ENCODE data around the gene TMED1. TPM values are rescaled to one million over a fixed set of nuclear protein-coding genes. Genes with fewer than 3 reads are reported as not detected.

The TMED1 gene
- polyA plus RNA-seq, 2 of the 4 experiments (the other 2 are of a cell fraction) = 29.9 to 37.0 TPM

DNA sequence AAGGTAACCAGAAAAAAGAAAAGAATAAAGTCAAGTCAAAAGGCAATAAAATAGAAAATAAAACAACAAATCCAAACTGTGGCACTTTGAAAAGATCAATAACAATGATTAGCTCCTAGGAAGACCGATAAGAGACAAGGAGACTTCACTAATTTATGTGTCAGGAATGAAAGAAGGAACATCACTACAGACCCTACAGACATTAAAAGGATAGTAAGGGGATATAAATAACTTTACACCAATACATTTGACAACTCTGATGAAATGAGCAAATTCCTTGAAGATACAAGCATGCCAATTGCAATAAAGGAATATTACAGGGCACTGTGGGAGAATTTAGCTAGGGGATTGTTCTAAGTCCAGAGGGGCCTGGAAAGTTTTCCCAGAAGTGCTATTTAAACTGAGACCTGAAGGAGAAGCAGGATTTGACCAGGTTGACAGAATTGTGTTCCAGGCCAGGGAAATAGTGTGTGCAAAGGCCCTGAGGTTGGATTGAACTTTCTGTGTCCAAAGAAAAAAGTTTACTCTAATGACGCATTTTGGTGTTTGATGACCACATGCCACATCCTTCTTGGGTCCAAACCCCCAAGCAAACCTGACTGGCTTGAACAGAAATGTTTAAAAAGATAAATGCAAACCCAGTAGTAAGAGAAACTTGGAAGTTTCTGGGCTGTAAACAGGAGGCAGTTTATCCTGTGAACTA is 10.6 kb upstream of the TMED1 start:
- ChIA-PET POLR2A (interaction anchor here (1.1 kb wide), 1 partner anchor 11 kb away, joined by 5 read pairs; the partner anchor contains the start of gene TMED1), CTCF (interaction anchor here (1.0 to 1.9 kb wide), 5 partner anchors 8 to 17 kb away, joined by 3 to 6 read pairs (median 4); no protein-coding TSS in a partner anchor)
- no peak overlapping the region for H3K4me3 ChIP-seq
- TF ChIP-seq TP53 (CRISPR knock-in tag; IDR thresholded peaks at IDR 0.05) = no peak
- TF ChIP-seq HOXA7 (CRISPR knock-in tag; IDR thresholded peaks at IDR 0.05) = no peak
- H3K4me2 ChIP-seq = no peak overlapping the region
- 54% methylated on average over 2 of the region's 2 CpGs for WGBS (ENCODE audit: missing lambda C conversion rate)
- no peaks in the 10 kb centered on the region for H3K4me1 ChIP-seq
- H3K9me3 ChIP-seq = no peaks in the 10 kb centered on the region
- FAIRE-seq (no peak), ATAC-seq (no peak), DNase-seq (ENCODE audit: low read depth in 1 of 2, low spot score in 1 of 2) (no peak)
- H3K27ac ChIP-seq = no peak overlapping the region

DNA sequence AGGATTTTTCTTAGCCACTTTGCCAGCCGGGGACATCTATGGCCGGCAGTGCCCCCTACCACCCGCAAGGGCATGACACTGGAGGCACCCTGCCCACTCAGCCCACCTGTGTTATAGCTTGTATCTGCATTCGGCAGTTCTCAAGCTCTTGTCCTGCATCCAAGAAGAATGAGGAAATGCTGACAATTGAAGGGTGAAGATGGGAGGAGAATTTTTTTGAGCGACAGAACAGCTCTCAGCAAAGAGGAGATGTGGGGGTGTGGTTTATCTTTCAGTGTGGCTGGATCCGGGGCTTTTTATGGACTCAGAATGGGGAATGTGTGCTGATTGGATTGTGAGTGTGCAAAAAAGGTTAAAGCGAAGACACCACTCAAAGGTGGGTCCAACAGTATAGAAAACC is 6.8 kb upstream of the TMED1 start:
- Histone ChIP-seq H3K4me3 (no peak overlapping the region), H3K4me2 (no peak overlapping the region), H3K27ac (no peak overlapping the region), H3K9me3 (no peaks in the 10 kb centered on the region), H3K4me1 (no peaks in the 10 kb centered on the region)
- DNase-seq (ENCODE audit: low read depth in 1 of 2, low spot score in 1 of 2) = no peak
- no peak for TF ChIP-seq RNF2 (IDR thresholded peaks at IDR 0.05; ENCODE audit: borderline replicate concordance, low read depth)
- TF ChIP-seq MYC (IDR thresholded peaks at IDR 0.05; ENCODE audit: borderline replicate concordance, low read length) = no peak
- TF ChIP-seq FOSL2 (IDR thresholded peaks at IDR 0.05) = no peak
- TF ChIP-seq FOSL2 (CRISPR knock-in tag; IDR thresholded peaks at IDR 0.05) = no peak
- no peak for TF ChIP-seq HEYL (CRISPR knock-in tag; IDR thresholded peaks at IDR 0.05)
- no peak for TF ChIP-seq HOXA7 (CRISPR knock-in tag; IDR thresholded peaks at IDR 0.05)
- TF ChIP-seq, protein P1, sequence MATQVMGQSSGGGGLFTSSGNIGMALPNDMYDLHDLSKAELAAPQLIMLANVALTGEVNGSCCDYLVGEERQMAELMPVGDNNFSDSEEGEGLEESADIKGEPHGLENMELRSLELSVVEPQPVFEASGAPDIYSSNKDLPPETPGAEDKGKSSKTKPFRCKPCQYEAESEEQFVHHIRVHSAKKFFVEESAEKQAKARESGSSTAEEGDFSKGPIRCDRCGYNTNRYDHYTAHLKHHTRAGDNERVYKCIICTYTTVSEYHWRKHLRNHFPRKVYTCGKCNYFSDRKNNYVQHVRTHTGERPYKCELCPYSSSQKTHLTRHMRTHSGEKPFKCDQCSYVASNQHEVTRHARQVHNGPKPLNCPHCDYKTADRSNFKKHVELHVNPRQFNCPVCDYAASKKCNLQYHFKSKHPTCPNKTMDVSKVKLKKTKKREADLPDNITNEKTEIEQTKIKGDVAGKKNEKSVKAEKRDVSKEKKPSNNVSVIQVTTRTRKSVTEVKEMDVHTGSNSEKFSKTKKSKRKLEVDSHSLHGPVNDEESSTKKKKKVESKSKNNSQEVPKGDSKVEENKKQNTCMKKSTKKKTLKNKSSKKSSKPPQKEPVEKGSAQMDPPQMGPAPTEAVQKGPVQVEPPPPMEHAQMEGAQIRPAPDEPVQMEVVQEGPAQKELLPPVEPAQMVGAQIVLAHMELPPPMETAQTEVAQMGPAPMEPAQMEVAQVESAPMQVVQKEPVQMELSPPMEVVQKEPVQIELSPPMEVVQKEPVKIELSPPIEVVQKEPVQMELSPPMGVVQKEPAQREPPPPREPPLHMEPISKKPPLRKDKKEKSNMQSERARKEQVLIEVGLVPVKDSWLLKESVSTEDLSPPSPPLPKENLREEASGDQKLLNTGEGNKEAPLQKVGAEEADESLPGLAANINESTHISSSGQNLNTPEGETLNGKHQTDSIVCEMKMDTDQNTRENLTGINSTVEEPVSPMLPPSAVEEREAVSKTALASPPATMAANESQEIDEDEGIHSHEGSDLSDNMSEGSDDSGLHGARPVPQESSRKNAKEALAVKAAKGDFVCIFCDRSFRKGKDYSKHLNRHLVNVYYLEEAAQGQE (IDR thresholded peaks at IDR 0.05) = no peak
- TF ChIP-seq KDM5A (IDR thresholded peaks at IDR 0.05) = no peak
- TF ChIP-seq, protein P2, sequence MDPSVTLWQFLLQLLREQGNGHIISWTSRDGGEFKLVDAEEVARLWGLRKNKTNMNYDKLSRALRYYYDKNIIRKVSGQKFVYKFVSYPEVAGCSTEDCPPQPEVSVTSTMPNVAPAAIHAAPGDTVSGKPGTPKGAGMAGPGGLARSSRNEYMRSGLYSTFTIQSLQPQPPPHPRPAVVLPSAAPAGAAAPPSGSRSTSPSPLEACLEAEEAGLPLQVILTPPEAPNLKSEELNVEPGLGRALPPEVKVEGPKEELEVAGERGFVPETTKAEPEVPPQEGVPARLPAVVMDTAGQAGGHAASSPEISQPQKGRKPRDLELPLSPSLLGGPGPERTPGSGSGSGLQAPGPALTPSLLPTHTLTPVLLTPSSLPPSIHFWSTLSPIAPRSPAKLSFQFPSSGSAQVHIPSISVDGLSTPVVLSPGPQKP (IDR thresholded peaks at IDR 0.05; ENCODE audit: low read depth, low read length) = no peak
- TF ChIP-seq RFX5 (IDR thresholded peaks at IDR 0.05) = no peak
- no peak for TF ChIP-seq PHF8 (IDR thresholded peaks at IDR 0.05; ENCODE audit: borderline replicate concordance, low read depth)
- no peak for TF ChIP-seq HOXB13 (CRISPR knock-in tag; IDR thresholded peaks at IDR 0.05; ENCODE audit: low read depth)
- no peak for TF ChIP-seq RAD21 (conservative IDR thresholded peaks at IDR 0.05 in 1 of 2, IDR thresholded peaks at IDR 0.05 in 1 of 2)
- TF ChIP-seq POLR2A (IDR thresholded peaks at IDR 0.05; ENCODE audit: low read length) = no peak
- TF ChIP-seq FOSB (CRISPR knock-in tag; IDR thresholded peaks at IDR 0.05) = no peak
- no peak for TF ChIP-seq SMC3 (IDR thresholded peaks at IDR 0.05)
- no peak for TF ChIP-seq CHD2 (IDR thresholded peaks at IDR 0.05; ENCODE audit: low read length, partially characterized antibody)
- TF ChIP-seq TP53 (CRISPR knock-in tag; IDR thresholded peaks at IDR 0.05) = no peak
- no peak for TF ChIP-seq FOXS1 (CRISPR knock-in tag; IDR thresholded peaks at IDR 0.05)
- 57% methylated on average over 7 of the region's 7 CpGs for WGBS (ENCODE audit: missing lambda C conversion rate)
- no peak for ATAC-seq
- CTCF ChIA-PET = interaction anchor here (0.6 to 2.6 kb wide), 3 partner anchors 14 to 181 kb away, joined by 5 to 13 read pairs (median 6); no protein-coding TSS in a partner anchor
- POLR2A ChIA-PET = no interaction called here
- no peak for FAIRE-seq

Data from A549 (cell line).